ENCODE results near the gene CYP2U1. TPM values are rescaled to one million over a fixed set of nuclear protein-coding genes. Genes with fewer than 3 reads are reported as not detected.

Gene CYP2U1
- total and polyA plus RNA-seq, 9 of the 15 experiments (the other 6 are each of a cell fraction or from before 2014, with no cell fraction given) = 0.03 to 0.15 (median 0.07) TPM

DNA sequence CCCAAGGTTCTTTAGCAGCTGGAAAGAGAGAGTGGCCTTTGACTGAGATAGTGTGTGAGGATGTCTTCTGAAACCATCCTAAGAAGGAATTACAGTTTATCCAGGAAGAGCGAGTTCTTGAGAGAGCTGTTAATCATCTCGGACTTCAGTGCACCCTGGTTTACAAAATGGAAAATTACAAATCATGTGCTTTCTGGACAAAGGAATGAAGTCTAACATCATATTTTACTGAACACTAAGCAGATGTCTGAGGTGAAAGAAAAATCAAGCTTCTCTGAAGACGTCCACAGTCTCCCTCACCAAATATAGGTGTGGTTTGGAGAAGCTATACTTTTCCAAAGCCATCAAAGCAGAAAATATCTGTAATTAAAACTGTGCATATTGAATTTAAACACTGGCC lies 30.8 kb upstream of the CYP2U1 start:
- TF ChIP-seq LARP7 (IDR thresholded peaks at IDR 0.05) = no peak
- TF ChIP-seq KHSRP (IDR thresholded peaks at IDR 0.05) = no peak
- TF ChIP-seq ZNF436 (CRISPR knock-in tag; IDR thresholded peaks at IDR 0.05) = no peak
- no peak for TF ChIP-seq POLR2AphosphoS5 (IDR thresholded peaks at IDR 0.05; ENCODE audit: control insufficient read depth, insufficient read depth, low read depth, low read length)
- TF ChIP-seq, protein P1, sequence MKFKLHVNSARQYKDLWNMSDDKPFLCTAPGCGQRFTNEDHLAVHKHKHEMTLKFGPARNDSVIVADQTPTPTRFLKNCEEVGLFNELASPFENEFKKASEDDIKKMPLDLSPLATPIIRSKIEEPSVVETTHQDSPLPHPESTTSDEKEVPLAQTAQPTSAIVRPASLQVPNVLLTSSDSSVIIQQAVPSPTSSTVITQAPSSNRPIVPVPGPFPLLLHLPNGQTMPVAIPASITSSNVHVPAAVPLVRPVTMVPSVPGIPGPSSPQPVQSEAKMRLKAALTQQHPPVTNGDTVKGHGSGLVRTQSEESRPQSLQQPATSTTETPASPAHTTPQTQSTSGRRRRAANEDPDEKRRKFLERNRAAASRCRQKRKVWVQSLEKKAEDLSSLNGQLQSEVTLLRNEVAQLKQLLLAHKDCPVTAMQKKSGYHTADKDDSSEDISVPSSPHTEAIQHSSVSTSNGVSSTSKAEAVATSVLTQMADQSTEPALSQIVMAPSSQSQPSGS (CRISPR knock-in tag; IDR thresholded peaks at IDR 0.05) = no peak
- TF ChIP-seq SMARCE1 (IDR thresholded peaks at IDR 0.05) = no peak
- TF ChIP-seq, protein P2, sequence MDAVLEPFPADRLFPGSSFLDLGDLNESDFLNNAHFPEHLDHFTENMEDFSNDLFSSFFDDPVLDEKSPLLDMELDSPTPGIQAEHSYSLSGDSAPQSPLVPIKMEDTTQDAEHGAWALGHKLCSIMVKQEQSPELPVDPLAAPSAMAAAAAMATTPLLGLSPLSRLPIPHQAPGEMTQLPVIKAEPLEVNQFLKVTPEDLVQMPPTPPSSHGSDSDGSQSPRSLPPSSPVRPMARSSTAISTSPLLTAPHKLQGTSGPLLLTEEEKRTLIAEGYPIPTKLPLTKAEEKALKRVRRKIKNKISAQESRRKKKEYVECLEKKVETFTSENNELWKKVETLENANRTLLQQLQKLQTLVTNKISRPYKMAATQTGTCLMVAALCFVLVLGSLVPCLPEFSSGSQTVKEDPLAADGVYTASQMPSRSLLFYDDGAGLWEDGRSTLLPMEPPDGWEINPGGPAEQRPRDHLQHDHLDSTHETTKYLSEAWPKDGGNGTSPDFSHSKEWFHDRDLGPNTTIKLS (IDR thresholded peaks at IDR 0.05; ENCODE audit: borderline replicate concordance, low read depth) = no peak
- TF ChIP-seq FOXP1 (CRISPR knock-in tag; IDR thresholded peaks at IDR 0.05) = no peak
- no peak for TF ChIP-seq HDGF (IDR thresholded peaks at IDR 0.05)
- no peak for TF ChIP-seq HDAC6 (IDR thresholded peaks at IDR 0.05; ENCODE audit: low read depth, low read length)
- no peak for TF ChIP-seq EHMT2 (IDR thresholded peaks at IDR 0.05)
- TF ChIP-seq ZNF347 (CRISPR knock-in tag; IDR thresholded peaks at IDR 0.05; ENCODE audit: low read depth) = no peak
- no peak for TF ChIP-seq JUND (IDR thresholded peaks at IDR 0.05; ENCODE audit: borderline replicate concordance, low read depth, low read length)
- TF ChIP-seq JUND (tag; IDR thresholded peaks at IDR 0.05; ENCODE audit: borderline replicate concordance, low read depth, low read length) = no peak
- TF ChIP-seq ZSCAN29 (IDR thresholded peaks at IDR 0.05) = no peak
- no peak for TF ChIP-seq KDM2B (CRISPR knock-in tag; IDR thresholded peaks at IDR 0.05)
- no peak overlapping the region for H3K4me2 ChIP-seq (ENCODE audit: insufficient read depth, low read length)
- WGBS (ENCODE audit: insufficient coverage, low coverage, missing lambda C conversion rate) = 0% methylated on average over 3 of the region's 3 CpGs
- DNase-seq (ENCODE audit: extremely low read depth in 1 of 4, low spot score in 3 of 4) (no peak), ATAC-seq (no peak), FAIRE-seq (no peak)
- in situ Hi-C loops (cut with MboI) (loop anchor here (25.0 kb wide), 1 partner anchor 138 kb away; no protein-coding TSS in a partner anchor), intact Hi-C loops (cut with micrococcal nuclease) (no loop called here)
- BruUV-seq (replicated peaks) = no TSS peak
- ChIA-PET CTCF (ENCODE audit: low intra/inter-chr PET ratio) (no interaction called here), POLR2A (no interaction called here)
- H3K9ac ChIP-seq (ENCODE audit: insufficient read depth in 1 of 2, low read depth in 2 of 2, low read length in 2 of 2) = no peak overlapping the region
- H3K27ac ChIP-seq (ENCODE audit: extremely low read depth, low read depth, low read length) = no peak overlapping the region
- H3K9me1 ChIP-seq (ENCODE audit: control insufficient read depth, insufficient read depth, low read length) = no peaks in the 10 kb centered on the region
- no peaks in the 10 kb centered on the region for H4K20me1 ChIP-seq (replicated peaks; ENCODE audit: control insufficient read depth, insufficient read depth, low read length)
- no peak overlapping the region for H2AFZ ChIP-seq (ENCODE audit: low read depth, low read length)
- H3K36me3 ChIP-seq (ENCODE audit: control insufficient read depth, insufficient read depth, low read length) = no peaks in the 10 kb centered on the region
- H3K27me3 ChIP-seq (ENCODE audit: control insufficient read depth in 2 of 2, insufficient read depth in 2 of 2, low read length in 2 of 2) = no peaks in the 10 kb centered on the region
- H3K4me1 ChIP-seq (replicated peaks in 1 of 2; ENCODE audit: control insufficient read depth in 2 of 2, insufficient read depth in 2 of 2, low read length in 2 of 2) = no peaks in the 10 kb centered on the region
- no peak overlapping the region for H3K4me3 ChIP-seq
- H3K79me2 ChIP-seq (ENCODE audit: control insufficient read depth, insufficient read depth, low read length) = no peaks in the 10 kb centered on the region
- no peaks in the 10 kb centered on the region for H3K9me3 ChIP-seq (replicated peaks; ENCODE audit: control insufficient read depth, insufficient read depth, low read depth, low read length)
